Lower leg skin (tissue), 3 donors: ENCODE data around the gene TSPO.

Experiments
- CTCF ChIP-seq, 3 donors: fragments of 450-650 bp; IDR thresholded peaks; one replicate each; pipeline ENCODE4 v1.5.1; 2016; ENCODE audit warnings: antibody characterized with exemption in 3 of 3, mild to moderate bottlenecking in 3 of 3, moderate library complexity in 2 of 3
- POLR2A ChIP-seq, 2 donors: fragments of 450-650 bp; IDR thresholded peaks; one replicate each; pipeline ENCODE4 v1.6.1; 2016 to 2017; ENCODE audit warnings: antibody characterized with exemption in 2 of 2, mild to moderate bottlenecking in 1 of 2, moderate library complexity in 1 of 2

- TF ChIP-seq CTCF (IDR thresholded peaks at IDR 0.05) (no peak), POLR2A (IDR thresholded peaks at IDR 0.05) (no peak)
Observed at GRCh38 chr22:43170131-43170480, 18.7 kb downstream of the TSPO start.
